ENCODE data around the gene ITPR3.

The ITPR3 gene

DNA sequence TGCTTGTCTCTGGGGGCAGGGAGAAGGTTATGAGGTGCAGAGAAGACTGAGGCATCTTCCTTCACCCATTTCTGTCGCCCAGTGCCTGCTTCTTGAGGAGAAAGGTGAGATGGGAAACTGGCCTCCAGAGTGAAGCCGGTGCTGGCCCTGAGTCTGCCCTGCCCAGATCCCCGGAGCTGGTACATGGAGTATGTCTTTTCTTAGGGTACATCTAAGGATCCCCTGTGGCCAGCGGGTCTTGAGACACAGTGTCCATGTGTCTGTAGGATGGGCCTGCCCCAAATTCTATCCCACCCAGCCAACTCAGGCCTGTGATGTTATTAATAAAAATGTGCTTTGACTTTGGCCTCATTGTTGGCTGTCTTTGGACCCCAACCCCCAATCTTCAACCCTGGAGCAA lies 32.2 kb upstream of the ITPR3 start:
- Histone ChIP-seq H3K14ac (ENCODE audit: low read length) (no peak overlapping the region), H2BK15ac (ENCODE audit: low read length) (no peak overlapping the region), H3K9ac (ENCODE audit: low read depth, low read length, poor library complexity) (no peak overlapping the region), H2AK5ac (ENCODE audit: low read depth, low read length) (peak overlapping the region; percentile 64), H4K91ac (ENCODE audit: low read depth, low read length, poor library complexity) (no peak overlapping the region), H3K27ac (replicated peaks; ENCODE audit: low read length) (no peak overlapping the region), H2BK120ac (ENCODE audit: low read depth, low read length) (no peak overlapping the region), H3K18ac (ENCODE audit: low read length) (no peak overlapping the region), H2BK12ac (ENCODE audit: low read length) (no peak overlapping the region), H3K4ac (ENCODE audit: low read length) (no peak overlapping the region), H2AFZ (ENCODE audit: low read length) (no peak overlapping the region), H3K4me1 (ENCODE audit: control insufficient read depth in 2 of 2, insufficient read depth in 1 of 2, low read depth in 1 of 2, low read length in 2 of 2) (peaks cover 4 to 13% of the 10 kb centered on the region in 2 donors), H3K79me1 (ENCODE audit: low read depth, low read length) (no peaks in the 10 kb centered on the region), H4K8ac (ENCODE audit: low read depth, low read length) (no peak overlapping the region), H3K9me3 (replicated peaks in 1 of 2; ENCODE audit: control insufficient read depth in 2 of 2, insufficient read depth in 1 of 2, low read depth in 1 of 2, low read length in 2 of 2) (no peaks in the 10 kb centered on the region), H3K4me2 (ENCODE audit: insufficient read depth, low read length, poor library complexity, severe bottlenecking) (no peak overlapping the region), H3K36me3 (replicated peaks in 1 of 2; ENCODE audit: control insufficient read depth in 2 of 2, insufficient read depth in 2 of 2, low read length in 2 of 2) (no peaks in the 10 kb centered on the region), H3K23ac (ENCODE audit: low read depth, low read length, poor library complexity) (no peak overlapping the region), H3K4me3 (ENCODE audit: low read length in 2 of 2) (no peak overlapping the region), H2BK5ac (ENCODE audit: low read length) (no peak overlapping the region), H3K27me3 (ENCODE audit: control insufficient read depth in 3 of 3, insufficient read depth in 3 of 3, low read depth in 1 of 3, low read length in 3 of 3) (peaks cover 2 to 12% (median 7%) of the 10 kb centered on the region in 3 experiments)
- no peak for DNase-seq (ENCODE audit: low spot score)
- no CpG with 5 or more reads among the region's 4 CpGs for WGBS, 2 donors (ENCODE audit: extremely low coverage in 2 of 2, insufficient read length in 2 of 2, insufficient replicate concordance in 1 of 2)

DNA sequence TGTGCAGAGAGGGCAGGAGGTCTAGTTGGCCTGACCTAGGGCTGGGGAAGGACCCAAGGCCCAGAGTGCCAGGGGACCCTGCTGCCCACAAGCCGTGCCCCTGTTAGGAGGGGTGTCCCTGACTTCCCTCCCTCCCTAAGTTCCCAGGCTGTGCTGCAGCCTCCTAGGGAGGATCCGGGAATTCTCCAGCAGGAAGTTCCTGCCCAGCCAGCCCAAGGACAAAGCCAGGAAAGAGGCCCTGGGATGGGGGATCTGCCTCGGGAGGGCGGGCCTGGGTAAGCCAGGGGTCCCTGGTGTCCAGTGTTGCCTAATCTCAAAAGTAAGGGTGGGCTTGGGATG lies 31.8 kb upstream of the ITPR3 start:
- H3K79me1 ChIP-seq (ENCODE audit: low read depth, low read length): no peaks in the 10 kb centered on the region
- H3K18ac ChIP-seq (ENCODE audit: low read length): no peak overlapping the region
- peaks cover 4 to 13% of the 10 kb centered on the region in 2 donors for H3K4me1 ChIP-seq (ENCODE audit: control insufficient read depth in 2 of 2, insufficient read depth in 1 of 2, low read depth in 1 of 2, low read length in 2 of 2)
- no peak overlapping the region for H3K14ac ChIP-seq (ENCODE audit: low read length)
- peaks cover 2 to 11% (median 7%) of the 10 kb centered on the region in 3 experiments for H3K27me3 ChIP-seq (ENCODE audit: control insufficient read depth in 3 of 3, insufficient read depth in 3 of 3, low read depth in 1 of 3, low read length in 3 of 3)
- H2BK120ac ChIP-seq (ENCODE audit: low read depth, low read length): no peak overlapping the region
- no CpG with 5 or more reads among the region's 4 CpGs for WGBS, 2 donors (ENCODE audit: extremely low coverage in 2 of 2, insufficient read length in 2 of 2, insufficient replicate concordance in 1 of 2)
- H2BK5ac ChIP-seq (ENCODE audit: low read length): no peak overlapping the region
- no peak overlapping the region for H3K4me2 ChIP-seq (ENCODE audit: insufficient read depth, low read length, poor library complexity, severe bottlenecking)
- no peaks in the 10 kb centered on the region for H3K36me3 ChIP-seq (replicated peaks in 1 of 2; ENCODE audit: control insufficient read depth in 2 of 2, insufficient read depth in 2 of 2, low read length in 2 of 2)
- peak overlapping the region; percentile 84 for H2BK15ac ChIP-seq (ENCODE audit: low read length)
- no peak overlapping the region for H4K91ac ChIP-seq (ENCODE audit: low read depth, low read length, poor library complexity)
- H3K4me3 ChIP-seq (ENCODE audit: low read length in 2 of 2): no peak overlapping the region
- no peak overlapping the region for H3K23ac ChIP-seq (ENCODE audit: low read depth, low read length, poor library complexity)
- H2AK5ac ChIP-seq (ENCODE audit: low read depth, low read length): peak overlapping the region; percentile 64
- no peak overlapping the region for H3K4ac ChIP-seq (ENCODE audit: low read length)
- peak overlapping the region; percentile 72 for H2AFZ ChIP-seq (ENCODE audit: low read length)
- no peak for DNase-seq (ENCODE audit: low spot score)
- H3K9ac ChIP-seq (ENCODE audit: low read depth, low read length, poor library complexity): no peak overlapping the region
- no peak overlapping the region for H4K8ac ChIP-seq (ENCODE audit: low read depth, low read length)
- no peak overlapping the region for H3K27ac ChIP-seq (replicated peaks; ENCODE audit: low read length)
- no peaks in the 10 kb centered on the region for H3K9me3 ChIP-seq (replicated peaks in 1 of 2; ENCODE audit: control insufficient read depth in 2 of 2, insufficient read depth in 1 of 2, low read depth in 1 of 2, low read length in 2 of 2)
- H2BK12ac ChIP-seq (ENCODE audit: low read length): no peak overlapping the region

DNA sequence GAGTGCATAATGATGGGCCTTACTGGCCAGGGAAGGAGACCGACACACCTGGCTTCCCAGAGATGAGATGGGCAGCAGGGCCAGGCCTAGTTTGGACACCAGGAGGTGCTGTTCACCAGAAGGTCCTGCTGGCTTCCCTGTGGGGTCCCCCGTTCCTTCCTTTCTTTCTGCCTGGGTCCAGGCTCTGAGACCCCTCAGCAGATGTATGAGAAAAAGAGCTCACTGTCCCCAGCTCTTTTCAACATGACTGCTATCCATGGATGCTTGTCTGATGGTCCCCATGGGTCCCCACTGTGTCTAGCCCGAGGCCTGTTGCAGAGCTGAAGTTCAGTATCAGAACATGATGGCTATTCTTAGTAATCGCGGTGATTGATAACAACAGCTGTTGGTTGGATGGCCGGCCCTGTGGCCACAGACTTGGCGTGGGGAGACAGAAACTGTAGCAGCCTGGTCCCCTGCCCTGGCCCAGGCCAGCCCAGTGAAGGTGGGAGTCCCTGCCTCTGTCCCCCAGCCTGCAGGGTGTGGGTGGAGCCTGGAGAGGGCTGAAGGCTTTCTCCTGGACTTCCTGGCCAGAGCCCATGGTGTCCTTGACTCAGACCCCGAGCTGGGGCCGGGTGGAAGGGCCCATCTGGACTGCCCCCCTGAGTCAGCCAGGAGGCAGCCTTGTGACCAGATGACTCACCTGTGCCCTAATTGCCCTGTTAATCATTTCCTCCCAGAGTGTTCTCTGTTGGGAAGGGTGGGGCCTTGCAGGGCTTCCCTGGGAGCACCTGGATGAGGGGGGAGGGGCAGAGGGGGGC lies 31.2 kb upstream of the ITPR3 start:
- Histone ChIP-seq H3K4me2 (ENCODE audit: insufficient read depth, low read length, poor library complexity, severe bottlenecking) (no peak overlapping the region), H2BK12ac (ENCODE audit: low read length) (peak overlapping the region; percentile 1), H4K91ac (ENCODE audit: low read depth, low read length, poor library complexity) (no peak overlapping the region), H3K27me3 (ENCODE audit: control insufficient read depth in 3 of 3, insufficient read depth in 3 of 3, low read depth in 1 of 3, low read length in 3 of 3) (peaks cover 0 to 6% (median 5%) of the 10 kb centered on the region in 3 experiments), H3K36me3 (replicated peaks in 1 of 2; ENCODE audit: control insufficient read depth in 2 of 2, insufficient read depth in 2 of 2, low read length in 2 of 2) (no peaks in the 10 kb centered on the region), H3K14ac (ENCODE audit: low read length) (no peak overlapping the region), H3K4me1 (ENCODE audit: control insufficient read depth in 2 of 2, insufficient read depth in 1 of 2, low read depth in 1 of 2, low read length in 2 of 2) (peaks cover 4 to 13% of the 10 kb centered on the region in 2 donors), H4K8ac (ENCODE audit: low read depth, low read length) (no peak overlapping the region), H3K4ac (ENCODE audit: low read length) (no peak overlapping the region), H3K9me3 (replicated peaks in 1 of 2; ENCODE audit: control insufficient read depth in 2 of 2, insufficient read depth in 1 of 2, low read depth in 1 of 2, low read length in 2 of 2) (no peaks in the 10 kb centered on the region), H3K79me1 (ENCODE audit: low read depth, low read length) (no peaks in the 10 kb centered on the region), H3K18ac (ENCODE audit: low read length) (peak overlapping the region; percentile 38), H2BK5ac (ENCODE audit: low read length) (no peak overlapping the region), H3K27ac (replicated peaks; ENCODE audit: low read length) (no peak overlapping the region), H3K9ac (ENCODE audit: low read depth, low read length, poor library complexity) (no peak overlapping the region), H2AFZ (ENCODE audit: low read length) (peak overlapping the region; percentile 72), H3K4me3 (ENCODE audit: low read length in 2 of 2) (no peak overlapping the region), H2AK5ac (ENCODE audit: low read depth, low read length) (peak overlapping the region; percentile 12), H3K23ac (ENCODE audit: low read depth, low read length, poor library complexity) (peak overlapping the region; percentile 37), H2BK120ac (ENCODE audit: low read depth, low read length) (no peak overlapping the region), H2BK15ac (ENCODE audit: low read length) (peak overlapping the region; percentile 40)
- DNase-seq (ENCODE audit: low spot score): no peak
- no CpG with 5 or more reads among the region's 9 CpGs for WGBS, 2 donors (ENCODE audit: extremely low coverage in 2 of 2, insufficient read length in 2 of 2, insufficient replicate concordance in 1 of 2)

DNA sequence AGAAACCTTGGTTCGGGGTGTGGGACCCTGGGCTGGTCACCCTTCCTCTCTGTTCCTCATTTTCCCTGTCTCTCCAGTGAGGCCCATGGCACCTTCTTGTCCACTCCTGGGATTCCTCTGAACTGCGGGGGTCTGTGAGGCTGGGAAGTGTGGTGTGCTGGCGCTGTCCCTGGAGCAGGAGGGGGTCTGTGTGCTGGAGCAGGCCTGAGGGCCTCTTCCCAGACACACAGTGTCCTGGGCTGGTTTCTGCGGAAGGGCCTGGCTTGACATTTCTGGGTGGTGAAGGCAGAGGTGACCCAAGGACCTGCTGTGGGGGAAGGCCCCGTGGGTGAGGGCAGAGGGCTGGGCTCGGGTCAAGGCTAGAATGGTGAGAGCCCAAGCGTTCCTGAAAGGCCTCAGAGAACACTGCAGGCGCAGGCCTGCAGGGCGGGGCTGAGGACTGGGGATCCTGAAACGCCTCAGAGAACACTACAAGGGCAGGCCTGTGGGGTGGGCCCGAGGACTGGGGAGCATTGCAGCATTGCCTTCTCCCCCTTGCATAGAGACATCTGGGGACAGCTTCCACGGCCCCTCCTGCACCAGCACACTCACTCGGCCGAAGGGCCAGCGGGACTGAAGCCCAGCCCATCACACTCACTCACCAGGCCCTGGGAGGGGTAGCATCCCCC lies 30.5 kb upstream of the ITPR3 start:
- no peak overlapping the region for H3K23ac ChIP-seq (ENCODE audit: low read depth, low read length, poor library complexity)
- no peak overlapping the region for H2BK5ac ChIP-seq (ENCODE audit: low read length)
- no peaks in the 10 kb centered on the region for H3K79me1 ChIP-seq (ENCODE audit: low read depth, low read length)
- no peak overlapping the region for H4K91ac ChIP-seq (ENCODE audit: low read depth, low read length, poor library complexity)
- H3K27me3 ChIP-seq (ENCODE audit: control insufficient read depth in 3 of 3, insufficient read depth in 3 of 3, low read depth in 1 of 3, low read length in 3 of 3): peaks cover 0 to 5% (median 4%) of the 10 kb centered on the region in 3 experiments
- peak overlapping the region; percentile 4 for H2BK120ac ChIP-seq (ENCODE audit: low read depth, low read length)
- H3K27ac ChIP-seq (replicated peaks; ENCODE audit: low read length): no peak overlapping the region
- H3K4me2 ChIP-seq (ENCODE audit: insufficient read depth, low read length, poor library complexity, severe bottlenecking): no peak overlapping the region
- peak overlapping the region; percentile 52 for H3K18ac ChIP-seq (ENCODE audit: low read length)
- H2BK15ac ChIP-seq (ENCODE audit: low read length): no peak overlapping the region
- H4K8ac ChIP-seq (ENCODE audit: low read depth, low read length): no peak overlapping the region
- no peak overlapping the region for H3K14ac ChIP-seq (ENCODE audit: low read length)
- peak overlapping the region in 1 of 2 donors; percentile 16 for H3K4me3 ChIP-seq (ENCODE audit: low read length in 2 of 2)
- no peak overlapping the region for H3K4ac ChIP-seq (ENCODE audit: low read length)
- peak overlapping the region; percentile 72 for H2AFZ ChIP-seq (ENCODE audit: low read length)
- WGBS, 2 donors (ENCODE audit: extremely low coverage in 2 of 2, insufficient read length in 2 of 2, insufficient replicate concordance in 1 of 2): no CpG with 5 or more reads among the region's 15 CpGs
- no peak overlapping the region for H3K9ac ChIP-seq (ENCODE audit: low read depth, low read length, poor library complexity)
- H3K4me1 ChIP-seq (ENCODE audit: control insufficient read depth in 2 of 2, insufficient read depth in 1 of 2, low read depth in 1 of 2, low read length in 2 of 2): peaks cover 4 to 13% of the 10 kb centered on the region in 2 donors
- peak overlapping the region; percentile 12 for H2AK5ac ChIP-seq (ENCODE audit: low read depth, low read length)
- H3K36me3 ChIP-seq (replicated peaks in 1 of 2; ENCODE audit: control insufficient read depth in 2 of 2, insufficient read depth in 2 of 2, low read length in 2 of 2): no peaks in the 10 kb centered on the region
- DNase-seq (ENCODE audit: low spot score): no peak
- H3K9me3 ChIP-seq (replicated peaks in 1 of 2; ENCODE audit: control insufficient read depth in 2 of 2, insufficient read depth in 1 of 2, low read depth in 1 of 2, low read length in 2 of 2): no peaks in the 10 kb centered on the region
- H2BK12ac ChIP-seq (ENCODE audit: low read length): no peak overlapping the region

All from neuronal stem cell (in vitro differentiated cells).